ENCODE results near the gene SGCA. TPM values are rescaled to one million over a fixed set of nuclear protein-coding genes. Genes with fewer than 3 reads are reported as not detected.

The SGCA gene
- total and polyA plus RNA-seq, 2 experiments from 2014 or later: 0.19 TPM; not detected in 1

DNA sequence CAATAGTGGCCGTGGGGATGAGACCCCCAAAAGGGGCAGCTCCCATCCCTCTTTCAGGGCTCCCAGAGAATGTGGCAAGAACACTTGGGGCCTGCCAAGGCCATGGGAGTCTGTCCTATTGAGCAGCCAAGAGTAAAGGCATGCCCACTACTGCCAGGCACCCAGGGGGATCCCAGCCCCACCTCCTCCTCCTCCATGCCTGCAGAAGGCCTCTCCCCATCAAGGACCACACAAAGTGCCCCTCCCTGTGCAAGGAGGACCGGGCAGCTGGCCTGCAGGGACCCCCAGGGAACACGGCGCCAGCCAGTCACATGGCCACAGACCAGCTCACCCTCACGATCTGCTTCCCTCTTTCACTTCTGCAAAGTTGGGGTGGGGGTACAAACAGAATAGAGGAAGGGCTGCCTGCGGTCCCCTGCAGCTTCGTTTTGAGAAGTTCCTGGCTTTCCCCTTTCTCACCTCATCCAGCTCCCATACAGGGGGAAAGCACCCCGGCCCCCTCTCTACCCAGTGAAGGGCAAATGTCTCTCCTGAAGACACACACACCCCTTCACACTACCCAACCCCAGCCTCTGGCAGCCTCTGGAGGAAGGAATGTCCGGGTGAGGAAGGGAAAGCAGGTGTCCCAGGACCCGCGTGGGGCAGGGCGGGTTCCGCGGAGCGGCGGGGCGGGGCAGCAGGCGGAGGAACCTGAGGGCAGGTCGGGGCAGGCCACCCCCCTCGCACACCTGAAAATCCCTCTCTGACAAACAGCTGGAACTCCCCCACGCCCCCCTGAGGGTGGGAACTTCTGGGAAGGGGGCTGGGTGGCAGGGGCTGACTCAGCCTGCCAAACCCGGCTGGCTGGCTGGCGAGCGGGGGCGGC lies 17.3 kb upstream of the SGCA start:
- ATAC-seq (peak; percentile 6), DNase-seq (ENCODE audit: low spot score) (peak; percentile 40)
- no peak overlapping the region for H3K27ac ChIP-seq (ENCODE audit: low read depth)
- H3K9me2 ChIP-seq (ENCODE audit: insufficient read depth): no peaks in the 10 kb centered on the region
- peaks cover 30% of the 10 kb centered on the region for H3K27me3 ChIP-seq (ENCODE audit: insufficient read depth)
- no peaks in the 10 kb centered on the region for H3K9me3 Mint-ChIP-seq
- peaks cover 9% of the 10 kb centered on the region for H3K36me3 Mint-ChIP-seq (ENCODE audit: low read depth)
- peak overlapping the region; percentile 87 for H3K4me3 ChIP-seq
- H3K36me3 ChIP-seq (ENCODE audit: insufficient read depth): no peaks in the 10 kb centered on the region
- peak overlapping the region; percentile 94 for H3K4me2 ChIP-seq
- H4K20me1 ChIP-seq (replicated peaks; ENCODE audit: insufficient read depth): no peaks in the 10 kb centered on the region
- H3K79me2 ChIP-seq (replicated peaks; ENCODE audit: insufficient read depth): no peaks in the 10 kb centered on the region
- no peak overlapping the region for H3K27ac Mint-ChIP-seq
- TF ChIP-seq JUNB (IDR thresholded peaks at IDR 0.05; ENCODE audit: unreplicated experiment): no peak
- TF ChIP-seq, protein P1, sequence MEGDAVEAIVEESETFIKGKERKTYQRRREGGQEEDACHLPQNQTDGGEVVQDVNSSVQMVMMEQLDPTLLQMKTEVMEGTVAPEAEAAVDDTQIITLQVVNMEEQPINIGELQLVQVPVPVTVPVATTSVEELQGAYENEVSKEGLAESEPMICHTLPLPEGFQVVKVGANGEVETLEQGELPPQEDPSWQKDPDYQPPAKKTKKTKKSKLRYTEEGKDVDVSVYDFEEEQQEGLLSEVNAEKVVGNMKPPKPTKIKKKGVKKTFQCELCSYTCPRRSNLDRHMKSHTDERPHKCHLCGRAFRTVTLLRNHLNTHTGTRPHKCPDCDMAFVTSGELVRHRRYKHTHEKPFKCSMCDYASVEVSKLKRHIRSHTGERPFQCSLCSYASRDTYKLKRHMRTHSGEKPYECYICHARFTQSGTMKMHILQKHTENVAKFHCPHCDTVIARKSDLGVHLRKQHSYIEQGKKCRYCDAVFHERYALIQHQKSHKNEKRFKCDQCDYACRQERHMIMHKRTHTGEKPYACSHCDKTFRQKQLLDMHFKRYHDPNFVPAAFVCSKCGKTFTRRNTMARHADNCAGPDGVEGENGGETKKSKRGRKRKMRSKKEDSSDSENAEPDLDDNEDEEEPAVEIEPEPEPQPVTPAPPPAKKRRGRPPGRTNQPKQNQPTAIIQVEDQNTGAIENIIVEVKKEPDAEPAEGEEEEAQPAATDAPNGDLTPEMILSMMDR (conservative IDR thresholded peaks at IDR 0.05; ENCODE audit: low read depth in 2 of 2): peak; percentile 13 to 17; a peak in 1 of 4 replicates
- peaks cover 28% of the 10 kb centered on the region for H3K4me1 ChIP-seq (ENCODE audit: insufficient read depth)
- H3F3A ChIP-seq (replicated peaks; ENCODE audit: low read depth): peaks cover 5% of the 10 kb centered on the region; the same call in 1 of the 2 replicates
- peak overlapping the region; percentile 64 for H3K4me3 Mint-ChIP-seq
- peaks cover 46% of the 10 kb centered on the region for H3K4me1 Mint-ChIP-seq
- H2AFZ ChIP-seq: no peak overlapping the region
- H3K27me3 Mint-ChIP-seq (ENCODE audit: insufficient read depth, low read depth, poor library complexity): peaks cover 34% of the 10 kb centered on the region

DNA sequence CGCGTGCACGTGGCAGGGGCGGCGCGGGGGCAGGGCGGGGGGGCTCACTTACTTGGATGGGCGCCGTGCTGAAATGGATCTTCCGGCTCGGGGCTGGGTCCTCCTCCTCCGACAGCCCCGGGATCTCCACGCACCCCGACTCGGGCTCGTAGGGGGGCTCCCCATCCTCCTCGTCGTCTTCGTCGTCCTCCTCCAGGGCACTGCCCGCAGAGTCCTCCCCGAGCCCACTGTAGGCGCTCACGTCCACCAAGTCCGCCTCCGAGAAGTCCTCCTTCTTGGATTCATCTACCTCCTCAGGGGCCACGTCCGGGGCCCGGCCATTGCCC lies 16.8 kb upstream of the SGCA start:
- Histone ChIP-seq H4K20me1 (replicated peaks; ENCODE audit: insufficient read depth) (no peaks in the 10 kb centered on the region), H3K36me3 (ENCODE audit: insufficient read depth) (no peaks in the 10 kb centered on the region), H3K4me3 (peak overlapping the region; percentile 87), H3K4me2 (peak overlapping the region; percentile 94), H3K4me1 (ENCODE audit: insufficient read depth) (peaks cover 28% of the 10 kb centered on the region), H3K79me2 (replicated peaks; ENCODE audit: insufficient read depth) (no peaks in the 10 kb centered on the region), H3K27ac (ENCODE audit: low read depth) (no peak overlapping the region), H3K9me2 (ENCODE audit: insufficient read depth) (no peaks in the 10 kb centered on the region), H3K27me3 (ENCODE audit: insufficient read depth) (peaks cover 30% of the 10 kb centered on the region), H3F3A (replicated peaks; ENCODE audit: low read depth) (peaks cover 5% of the 10 kb centered on the region; the same call in 1 of the 2 replicates), H2AFZ (no peak overlapping the region)
- Mint-ChIP-seq H3K4me3 (peak overlapping the region; percentile 82), H3K4me1 (peaks cover 46% of the 10 kb centered on the region), H3K9me3 (no peaks in the 10 kb centered on the region), H3K36me3 (ENCODE audit: low read depth) (peaks cover 8% of the 10 kb centered on the region), H3K27ac (no peak overlapping the region), H3K27me3 (ENCODE audit: insufficient read depth, low read depth, poor library complexity) (peaks cover 33% of the 10 kb centered on the region)
- ATAC-seq (no peak), DNase-seq (ENCODE audit: low spot score) (no peak)
- TF ChIP-seq, protein P2, sequence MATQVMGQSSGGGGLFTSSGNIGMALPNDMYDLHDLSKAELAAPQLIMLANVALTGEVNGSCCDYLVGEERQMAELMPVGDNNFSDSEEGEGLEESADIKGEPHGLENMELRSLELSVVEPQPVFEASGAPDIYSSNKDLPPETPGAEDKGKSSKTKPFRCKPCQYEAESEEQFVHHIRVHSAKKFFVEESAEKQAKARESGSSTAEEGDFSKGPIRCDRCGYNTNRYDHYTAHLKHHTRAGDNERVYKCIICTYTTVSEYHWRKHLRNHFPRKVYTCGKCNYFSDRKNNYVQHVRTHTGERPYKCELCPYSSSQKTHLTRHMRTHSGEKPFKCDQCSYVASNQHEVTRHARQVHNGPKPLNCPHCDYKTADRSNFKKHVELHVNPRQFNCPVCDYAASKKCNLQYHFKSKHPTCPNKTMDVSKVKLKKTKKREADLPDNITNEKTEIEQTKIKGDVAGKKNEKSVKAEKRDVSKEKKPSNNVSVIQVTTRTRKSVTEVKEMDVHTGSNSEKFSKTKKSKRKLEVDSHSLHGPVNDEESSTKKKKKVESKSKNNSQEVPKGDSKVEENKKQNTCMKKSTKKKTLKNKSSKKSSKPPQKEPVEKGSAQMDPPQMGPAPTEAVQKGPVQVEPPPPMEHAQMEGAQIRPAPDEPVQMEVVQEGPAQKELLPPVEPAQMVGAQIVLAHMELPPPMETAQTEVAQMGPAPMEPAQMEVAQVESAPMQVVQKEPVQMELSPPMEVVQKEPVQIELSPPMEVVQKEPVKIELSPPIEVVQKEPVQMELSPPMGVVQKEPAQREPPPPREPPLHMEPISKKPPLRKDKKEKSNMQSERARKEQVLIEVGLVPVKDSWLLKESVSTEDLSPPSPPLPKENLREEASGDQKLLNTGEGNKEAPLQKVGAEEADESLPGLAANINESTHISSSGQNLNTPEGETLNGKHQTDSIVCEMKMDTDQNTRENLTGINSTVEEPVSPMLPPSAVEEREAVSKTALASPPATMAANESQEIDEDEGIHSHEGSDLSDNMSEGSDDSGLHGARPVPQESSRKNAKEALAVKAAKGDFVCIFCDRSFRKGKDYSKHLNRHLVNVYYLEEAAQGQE (IDR thresholded peaks at IDR 0.05; ENCODE audit: unreplicated experiment): no peak
- TF ChIP-seq, protein P3, sequence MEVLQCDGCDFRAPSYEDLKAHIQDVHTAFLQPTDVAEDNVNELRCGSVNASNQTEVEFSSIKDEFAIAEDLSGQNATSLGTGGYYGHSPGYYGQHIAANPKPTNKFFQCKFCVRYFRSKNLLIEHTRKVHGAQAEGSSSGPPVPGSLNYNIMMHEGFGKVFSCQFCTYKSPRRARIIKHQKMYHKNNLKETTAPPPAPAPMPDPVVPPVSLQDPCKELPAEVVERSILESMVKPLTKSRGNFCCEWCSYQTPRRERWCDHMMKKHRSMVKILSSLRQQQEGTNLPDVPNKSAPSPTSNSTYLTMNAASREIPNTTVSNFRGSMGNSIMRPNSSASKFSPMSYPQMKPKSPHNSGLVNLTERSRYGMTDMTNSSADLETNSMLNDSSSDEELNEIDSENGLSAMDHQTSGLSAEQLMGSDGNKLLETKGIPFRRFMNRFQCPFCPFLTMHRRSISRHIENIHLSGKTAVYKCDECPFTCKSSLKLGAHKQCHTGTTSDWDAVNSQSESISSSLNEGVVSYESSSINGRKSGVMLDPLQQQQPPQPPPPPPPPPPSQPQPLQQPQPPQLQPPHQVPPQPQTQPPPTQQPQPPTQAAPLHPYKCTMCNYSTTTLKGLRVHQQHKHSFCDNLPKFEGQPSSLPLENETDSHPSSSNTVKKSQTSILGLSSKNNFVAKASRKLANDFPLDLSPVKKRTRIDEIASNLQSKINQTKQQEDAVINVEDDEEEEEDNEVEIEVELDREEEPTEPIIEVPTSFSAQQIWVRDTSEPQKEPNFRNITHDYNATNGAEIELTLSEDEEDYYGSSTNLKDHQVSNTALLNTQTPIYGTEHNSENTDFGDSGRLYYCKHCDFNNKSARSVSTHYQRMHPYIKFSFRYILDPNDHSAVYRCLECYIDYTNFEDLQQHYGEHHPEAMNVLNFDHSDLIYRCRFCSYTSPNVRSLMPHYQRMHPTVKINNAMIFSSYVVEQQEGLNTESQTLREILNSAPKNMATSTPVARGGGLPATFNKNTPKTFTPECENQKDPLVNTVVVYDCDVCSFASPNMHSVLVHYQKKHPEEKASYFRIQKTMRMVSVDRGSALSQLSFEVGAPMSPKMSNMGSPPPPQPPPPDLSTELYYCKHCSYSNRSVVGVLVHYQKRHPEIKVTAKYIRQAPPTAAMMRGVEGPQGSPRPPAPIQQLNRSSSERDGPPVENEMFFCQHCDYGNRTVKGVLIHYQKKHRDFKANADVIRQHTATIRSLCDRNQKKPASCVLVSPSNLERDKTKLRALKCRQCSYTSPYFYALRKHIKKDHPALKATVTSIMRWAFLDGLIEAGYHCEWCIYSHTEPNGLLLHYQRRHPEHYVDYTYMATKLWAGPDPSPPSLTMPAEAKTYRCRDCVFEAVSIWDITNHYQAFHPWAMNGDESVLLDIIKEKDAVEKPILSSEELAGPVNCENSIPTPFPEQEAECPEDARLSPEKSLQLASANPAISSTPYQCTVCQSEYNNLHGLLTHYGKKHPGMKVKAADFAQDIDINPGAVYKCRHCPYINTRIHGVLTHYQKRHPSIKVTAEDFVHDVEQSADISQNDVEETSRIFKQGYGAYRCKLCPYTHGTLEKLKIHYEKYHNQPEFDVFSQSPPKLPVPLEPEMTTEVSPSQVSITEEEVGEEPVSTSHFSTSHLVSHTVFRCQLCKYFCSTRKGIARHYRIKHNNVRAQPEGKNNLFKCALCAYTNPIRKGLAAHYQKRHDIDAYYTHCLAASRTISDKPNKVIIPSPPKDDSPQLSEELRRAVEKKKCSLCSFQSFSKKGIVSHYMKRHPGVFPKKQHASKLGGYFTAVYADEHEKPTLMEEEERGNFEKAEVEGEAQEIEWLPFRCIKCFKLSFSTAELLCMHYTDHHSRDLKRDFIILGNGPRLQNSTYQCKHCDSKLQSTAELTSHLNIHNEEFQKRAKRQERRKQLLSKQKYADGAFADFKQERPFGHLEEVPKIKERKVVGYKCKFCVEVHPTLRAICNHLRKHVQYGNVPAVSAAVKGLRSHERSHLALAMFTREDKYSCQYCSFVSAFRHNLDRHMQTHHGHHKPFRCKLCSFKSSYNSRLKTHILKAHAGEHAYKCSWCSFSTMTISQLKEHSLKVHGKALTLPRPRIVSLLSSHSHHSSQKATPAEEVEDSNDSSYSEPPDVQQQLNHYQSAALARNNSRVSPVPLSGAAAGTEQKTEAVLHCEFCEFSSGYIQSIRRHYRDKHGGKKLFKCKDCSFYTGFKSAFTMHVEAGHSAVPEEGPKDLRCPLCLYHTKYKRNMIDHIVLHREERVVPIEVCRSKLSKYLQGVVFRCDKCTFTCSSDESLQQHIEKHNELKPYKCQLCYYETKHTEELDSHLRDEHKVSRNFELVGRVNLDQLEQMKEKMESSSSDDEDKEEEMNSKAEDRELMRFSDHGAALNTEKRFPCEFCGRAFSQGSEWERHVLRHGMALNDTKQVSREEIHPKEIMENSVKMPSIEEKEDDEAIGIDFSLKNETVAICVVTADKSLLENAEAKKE (CRISPR knock-in tag; IDR thresholded peaks at IDR 0.05): no peak
- TF ChIP-seq EZH2 (IDR thresholded peaks at IDR 0.05; ENCODE audit: low read depth, unreplicated experiment) (no peak), CREB1 (CRISPR knock-in tag; IDR thresholded peaks at IDR 0.05; ENCODE audit: low read depth) (no peak), NANOG (IDR thresholded peaks at IDR 0.05; ENCODE audit: borderline replicate concordance) (no peak), ZNF331 (CRISPR knock-in tag; IDR thresholded peaks at IDR 0.05; ENCODE audit: low read depth) (no peak)

All from GM23338 (cell line).